Measurements from ENCODE around the gene FNDC3B.

Gene FNDC3B

DNA sequence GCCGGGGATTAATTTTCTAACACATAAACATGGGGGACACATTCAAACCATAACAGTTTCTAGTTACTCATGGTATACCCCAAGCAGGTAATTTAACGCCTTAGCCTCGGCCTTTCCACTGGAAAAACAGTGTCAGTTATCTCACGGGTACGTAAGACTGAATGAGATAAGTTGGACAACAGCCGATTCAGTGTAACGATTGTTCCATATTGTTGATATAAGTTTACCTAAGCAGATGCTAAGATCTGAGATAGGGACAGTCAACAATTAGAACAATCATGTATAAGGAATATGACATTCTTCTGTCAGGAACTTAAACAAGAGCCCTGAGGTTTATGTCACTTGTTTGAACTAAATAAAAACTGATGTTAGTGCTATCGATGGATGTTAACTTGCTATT, 278.1 kb downstream of the FNDC3B start:
- Histone ChIP-seq H3F3A (ENCODE audit: insufficient read depth, low read length) (0 out of 2 replicates have a peak, but pooled peaks cover 11% of the 10 kb centered on the region), H3K4me1 (ENCODE audit: low read length) (peaks cover 31% of the 10 kb centered on the region), H3K9ac (ENCODE audit: low read length) (no peak overlapping the region), H3K79me2 (ENCODE audit: low read length) (peaks cover 23% of the 10 kb centered on the region), H3K4me3 (ENCODE audit: low read length) (no peak overlapping the region), H3K36me3 (replicated peaks; ENCODE audit: insufficient read depth, low read length) (0 out of 2 replicates have a peak, but pooled peaks cover 3% of the 10 kb centered on the region), H3K4me2 (ENCODE audit: low read depth, low read length) (no peak overlapping the region), H2AFZ (ENCODE audit: low read length) (no peak overlapping the region), H4K20me1 (ENCODE audit: insufficient read depth, low read length) (no peaks in the 10 kb centered on the region), H3K27me3 (replicated peaks; ENCODE audit: insufficient read depth, low read length) (no peaks in the 10 kb centered on the region), H3K9me3 (replicated peaks; ENCODE audit: insufficient read depth, low read length) (no peaks in the 10 kb centered on the region), H3K27ac (ENCODE audit: low read length) (no peak overlapping the region), H3K9me2 (replicated peaks; ENCODE audit: insufficient read depth, low read length) (no peaks in the 10 kb centered on the region)
- TF ChIP-seq, protein P1, sequence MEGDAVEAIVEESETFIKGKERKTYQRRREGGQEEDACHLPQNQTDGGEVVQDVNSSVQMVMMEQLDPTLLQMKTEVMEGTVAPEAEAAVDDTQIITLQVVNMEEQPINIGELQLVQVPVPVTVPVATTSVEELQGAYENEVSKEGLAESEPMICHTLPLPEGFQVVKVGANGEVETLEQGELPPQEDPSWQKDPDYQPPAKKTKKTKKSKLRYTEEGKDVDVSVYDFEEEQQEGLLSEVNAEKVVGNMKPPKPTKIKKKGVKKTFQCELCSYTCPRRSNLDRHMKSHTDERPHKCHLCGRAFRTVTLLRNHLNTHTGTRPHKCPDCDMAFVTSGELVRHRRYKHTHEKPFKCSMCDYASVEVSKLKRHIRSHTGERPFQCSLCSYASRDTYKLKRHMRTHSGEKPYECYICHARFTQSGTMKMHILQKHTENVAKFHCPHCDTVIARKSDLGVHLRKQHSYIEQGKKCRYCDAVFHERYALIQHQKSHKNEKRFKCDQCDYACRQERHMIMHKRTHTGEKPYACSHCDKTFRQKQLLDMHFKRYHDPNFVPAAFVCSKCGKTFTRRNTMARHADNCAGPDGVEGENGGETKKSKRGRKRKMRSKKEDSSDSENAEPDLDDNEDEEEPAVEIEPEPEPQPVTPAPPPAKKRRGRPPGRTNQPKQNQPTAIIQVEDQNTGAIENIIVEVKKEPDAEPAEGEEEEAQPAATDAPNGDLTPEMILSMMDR (IDR thresholded peaks at IDR 0.05; ENCODE audit: low read length): no peak
- TF ChIP-seq EZH2 (optimal IDR thresholded peaks at IDR 0.05; ENCODE audit: low read depth, low read length) (no peak), EZH2phosphoT487 (IDR thresholded peaks at IDR 0.05; ENCODE audit: low read length) (no peak)
- DNase-seq: no peak

DNA sequence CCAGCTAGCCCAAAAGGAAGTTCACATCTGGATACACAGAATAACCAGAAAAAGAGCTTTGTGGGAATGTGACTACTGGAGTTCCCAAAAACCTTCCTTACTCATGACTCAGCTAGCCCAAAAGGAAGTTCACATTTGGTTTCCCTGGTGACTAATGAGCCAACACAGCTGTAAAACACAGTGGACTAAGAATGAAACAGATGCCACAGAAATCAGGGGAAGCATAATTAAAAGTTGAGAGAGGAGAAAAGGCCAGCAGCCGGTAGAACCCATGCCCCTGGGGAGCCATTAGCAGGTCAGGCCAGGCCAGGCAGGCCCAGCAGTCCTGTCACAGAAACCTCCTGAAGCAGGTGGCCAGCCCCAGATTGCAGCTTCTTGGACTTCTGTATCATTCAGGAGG, 278.6 kb downstream of the FNDC3B start:
- TF ChIP-seq EZH2phosphoT487 (IDR thresholded peaks at IDR 0.05; ENCODE audit: low read length) (no peak), EZH2 (optimal IDR thresholded peaks at IDR 0.05; ENCODE audit: low read depth, low read length) (no peak)
- TF ChIP-seq, protein P1 (IDR thresholded peaks at IDR 0.05; ENCODE audit: low read length): no peak
- no peaks in the 10 kb centered on the region for H3K9me3 ChIP-seq (replicated peaks; ENCODE audit: insufficient read depth, low read length)
- H2AFZ ChIP-seq (ENCODE audit: low read length): no peak overlapping the region
- H3K4me2 ChIP-seq (ENCODE audit: low read depth, low read length): no peak overlapping the region
- H3K27me3 ChIP-seq (replicated peaks; ENCODE audit: insufficient read depth, low read length): no peaks in the 10 kb centered on the region
- H3K4me3 ChIP-seq (ENCODE audit: low read length): no peak overlapping the region
- H3K9me2 ChIP-seq (replicated peaks; ENCODE audit: insufficient read depth, low read length): no peaks in the 10 kb centered on the region
- no peak overlapping the region for H3K9ac ChIP-seq (ENCODE audit: low read length)
- H3F3A ChIP-seq (ENCODE audit: insufficient read depth, low read length): 0 out of 2 replicates have a peak, but pooled peaks cover 11% of the 10 kb centered on the region
- peak overlapping the region; percentile 6; the same call in 1 of the 2 replicates for H3K27ac ChIP-seq (ENCODE audit: low read length)
- DNase-seq: no peak
- peaks cover 31% of the 10 kb centered on the region for H3K4me1 ChIP-seq (ENCODE audit: low read length)
- H3K36me3 ChIP-seq (replicated peaks; ENCODE audit: insufficient read depth, low read length): 0 out of 2 replicates have a peak, but pooled peaks cover 3% of the 10 kb centered on the region
- H3K79me2 ChIP-seq (ENCODE audit: low read length): peaks cover 26% of the 10 kb centered on the region
- H4K20me1 ChIP-seq (ENCODE audit: insufficient read depth, low read length): no peaks in the 10 kb centered on the region

DNA sequence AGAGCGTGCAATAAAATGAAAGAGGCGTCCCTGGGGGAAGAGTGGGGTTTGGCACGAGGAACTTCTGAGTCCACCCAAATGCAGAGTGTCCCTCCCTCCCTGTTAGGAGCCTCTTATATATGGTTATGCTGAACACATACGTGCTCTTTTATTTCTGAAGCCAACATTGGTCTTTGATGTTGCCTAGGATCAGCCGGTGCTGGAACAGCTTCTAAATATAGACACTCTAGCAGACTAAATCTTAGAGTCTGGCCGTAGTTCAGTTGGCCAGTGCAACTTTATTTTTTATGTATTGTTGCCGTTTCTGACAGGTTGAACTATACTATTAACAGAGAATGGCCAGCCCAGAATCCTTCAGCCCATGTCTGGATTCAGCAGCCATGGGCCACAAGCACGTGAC, 280.2 kb downstream of the FNDC3B start:
- Histone ChIP-seq H3K27ac (ENCODE audit: low read length) (no peak overlapping the region), H3K9me3 (replicated peaks; ENCODE audit: insufficient read depth, low read length) (no peaks in the 10 kb centered on the region), H3F3A (ENCODE audit: insufficient read depth, low read length) (0 out of 2 replicates have a peak, but pooled peaks cover 3% of the 10 kb centered on the region), H2AFZ (ENCODE audit: low read length) (no peak overlapping the region), H3K27me3 (replicated peaks; ENCODE audit: insufficient read depth, low read length) (no peaks in the 10 kb centered on the region), H3K9ac (ENCODE audit: low read length) (no peak overlapping the region), H3K4me2 (ENCODE audit: low read depth, low read length) (no peak overlapping the region), H3K4me3 (ENCODE audit: low read length) (no peak overlapping the region), H3K4me1 (ENCODE audit: low read length) (peaks cover 19% of the 10 kb centered on the region), H3K9me2 (replicated peaks; ENCODE audit: insufficient read depth, low read length) (no peaks in the 10 kb centered on the region), H4K20me1 (ENCODE audit: insufficient read depth, low read length) (no peaks in the 10 kb centered on the region), H3K79me2 (ENCODE audit: low read length) (peaks cover 26% of the 10 kb centered on the region), H3K36me3 (replicated peaks; ENCODE audit: insufficient read depth, low read length) (peaks cover 3% of the 10 kb centered on the region; the same call in 1 of the 2 replicates)
- TF ChIP-seq, protein P1 (IDR thresholded peaks at IDR 0.05; ENCODE audit: low read length): no peak
- no peak for TF ChIP-seq EZH2 (optimal IDR thresholded peaks at IDR 0.05; ENCODE audit: low read depth, low read length)
- TF ChIP-seq EZH2phosphoT487 (IDR thresholded peaks at IDR 0.05; ENCODE audit: low read length): no peak
- DNase-seq: no peak
